Tibial nerve (tissue), 4 donors: Measurements from ENCODE around the gene SPTLC2. TPM values are rescaled to one million over a fixed set of nuclear protein-coding genes. Genes with fewer than 3 reads are reported as not detected.

ENCODE experiments used
- DNase-seq, 2 donors: peaks; one replicate each; pipeline ENCODE4 v3.0.0-alpha.2; 2019; ENCODE audit warnings: low spot score in 2 of 2
- H3K27ac ChIP-seq, 4 donors: fragments of 200-600 bp; sonication (generic) in 3 of 4; one replicate each; pipeline ENCODE4 v1.5.1; 2017 to 2019; ENCODE audit warnings: mild to moderate bottlenecking in 1 of 4
- H3K27me3 ChIP-seq, 2 donors: fragments of 200-600 bp; sonication (generic) in 1 of 2; one replicate each; pipeline versions ENCODE4 v1.5.1 to v1.6.0; 2017 to 2019
- H3K36me3 ChIP-seq, 3 donors: fragments of 200-600 bp; sonication (generic); one replicate each; pipeline ENCODE4 v1.5.1; 2018 to 2019
- H3K4me1 ChIP-seq, 4 donors: fragments of 200-600 bp; sonication (generic) in 3 of 4; one replicate each; pipeline ENCODE4 v1.5.1; 2017 to 2019
- H3K4me3 ChIP-seq, 4 donors: fragments of 200-600 bp; sonication (generic) in 3 of 4; one replicate each; pipeline ENCODE4 v1.5.1; 2017 to 2019; ENCODE audit warnings: mild to moderate bottlenecking in 1 of 4, moderate library complexity in 1 of 4
- H3K9me3 ChIP-seq, 4 donors: fragments of 200-600 bp; sonication (generic) in 3 of 4; one replicate each; pipeline ENCODE4 v1.5.1; 2017 to 2019
- CTCF ChIP-seq, 5 experiments: fragments of 200-600 bp in 3 of 5; fragments of 450-650 bp in 2 of 5; sonication (generic) in 3 of 5; IDR thresholded peaks; one replicate each; pipeline ENCODE4 v1.5.1; 2016 to 2019; ENCODE audit warnings: antibody characterized with exemption in 5 of 5, mild to moderate bottlenecking in 3 of 5, moderate library complexity in 2 of 5
- EP300 ChIP-seq, 2 donors: sonication (generic); formaldehyde crosslinking; IDR thresholded peaks; one replicate each; pipeline ENCODE4 v1.6.1; 2017; ENCODE audit warnings: antibody characterized with exemption in 2 of 2, mild to moderate bottlenecking in 1 of 2
- POLR2A ChIP-seq, 2 donors: fragments of 450-650 bp; IDR thresholded peaks; one replicate each; pipeline ENCODE4 v1.6.1; 2017; ENCODE audit warnings: antibody characterized with exemption in 2 of 2, mild to moderate bottlenecking in 2 of 2, moderate library complexity in 2 of 2
- WGBS, 2 donors: methylation state at CpG; one replicate each; pipeline ENCODE4 v1.1.5; 2018; 5-methylcytosine and 5-hydroxymethylcytosine counted together
- total RNA-seq, 4 donors: library from RNA; depleted of rRNA; stranded (reverse); fragments of >200 nt; gene quantifications; one replicate each; pipeline ENCODE4 v1.1.0, GENCODE V29; 2016

The SPTLC2 gene
- total RNA-seq, 4 donors from 2014 or later, result 25.5 to 45.2 (median 29.7) TPM

GRCh38 chr14:77491056-77491455 lies 125.4 kb downstream of the SPTLC2 start:
- Histone ChIP-seq H3K27ac (no peak overlapping the region), H3K4me3 (no peak overlapping the region), H3K27me3 (no peaks in the 10 kb centered on the region), H3K4me1 (no peaks in the 10 kb centered on the region), H3K9me3 (no peaks in the 10 kb centered on the region), H3K36me3 (no peaks in the 10 kb centered on the region)
- no peak for TF ChIP-seq POLR2A (IDR thresholded peaks at IDR 0.05)
- TF ChIP-seq EP300 (IDR thresholded peaks at IDR 0.05), result no peak
- TF ChIP-seq CTCF (IDR thresholded peaks at IDR 0.05), result no peak
- WGBS, 2 donors, result 64 to 88% methylated on average over 4 to 5 of the region's 5 CpGs
- DNase-seq, result no peak

- H3K9me3 ChIP-seq, result no peaks in the 10 kb centered on the region
- 69 to 85% methylated on average over 8 of the region's 8 CpGs for WGBS, 2 donors
- no peak for DNase-seq
- H3K4me3 ChIP-seq, result no peak overlapping the region
- H3K4me1 ChIP-seq, result no peaks in the 10 kb centered on the region
- H3K27ac ChIP-seq, result no peak overlapping the region
- TF ChIP-seq EP300 (IDR thresholded peaks at IDR 0.05), result no peak
- TF ChIP-seq POLR2A (IDR thresholded peaks at IDR 0.05), result no peak
- TF ChIP-seq CTCF (IDR thresholded peaks at IDR 0.05), result no peak
- no peaks in the 10 kb centered on the region for H3K36me3 ChIP-seq
- H3K27me3 ChIP-seq, result no peaks in the 10 kb centered on the region
These were observed 126.0 kb downstream of the SPTLC2 start for GRCh38 chr14:77490347-77490986.

- no peak overlapping the region for H3K4me3 ChIP-seq
- no peaks in the 10 kb centered on the region for H3K27me3 ChIP-seq
- H3K36me3 ChIP-seq, result no peaks in the 10 kb centered on the region
- H3K27ac ChIP-seq, result no peak overlapping the region
- H3K4me1 ChIP-seq, result no peaks in the 10 kb centered on the region
- no peak for DNase-seq
- 55 to 69% methylated on average over 6 of the region's 6 CpGs for WGBS, 2 donors
- TF ChIP-seq CTCF (IDR thresholded peaks at IDR 0.05), result no peak
- no peak for TF ChIP-seq POLR2A (IDR thresholded peaks at IDR 0.05)
- H3K9me3 ChIP-seq, result no peaks in the 10 kb centered on the region
These were observed 127.4 kb downstream of the SPTLC2 start for GRCh38 chr14:77489041-77489440.

- H3K36me3 ChIP-seq, result no peaks in the 10 kb centered on the region
- TF ChIP-seq EP300 (IDR thresholded peaks at IDR 0.05) (no peak), CTCF (IDR thresholded peaks at IDR 0.05) (no peak)
- no peak overlapping the region for H3K4me3 ChIP-seq
- no peaks in the 10 kb centered on the region for H3K9me3 ChIP-seq
- WGBS, 2 donors, result 72 to 83% methylated on average over 7 of the region's 7 CpGs
- H3K4me1 ChIP-seq, result no peaks in the 10 kb centered on the region
- H3K27me3 ChIP-seq, result no peaks in the 10 kb centered on the region
- no peak overlapping the region for H3K27ac ChIP-seq
- DNase-seq, result no peak
These were observed 127.9 kb downstream of the SPTLC2 start for GRCh38 chr14:77488558-77488957.

- H3K9me3 ChIP-seq, result no peaks in the 10 kb centered on the region
- H3K27me3 ChIP-seq, result no peaks in the 10 kb centered on the region
- TF ChIP-seq POLR2A (IDR thresholded peaks at IDR 0.05) (no peak), CTCF (IDR thresholded peaks at IDR 0.05) (no peak), EP300 (IDR thresholded peaks at IDR 0.05) (no peak)
- WGBS, 2 donors, result 80 to 90% methylated on average over 7 of the region's 7 CpGs
- H3K4me1 ChIP-seq, result no peaks in the 10 kb centered on the region
- DNase-seq, result no peak
- H3K36me3 ChIP-seq, result no peaks in the 10 kb centered on the region
- no peak overlapping the region for H3K4me3 ChIP-seq
- no peak overlapping the region for H3K27ac ChIP-seq
These were observed 130.3 kb downstream of the SPTLC2 start for GRCh38 chr14:77485901-77486678.
